T47D (cell line): ENCODE measurements around the gene HLA-F.

Source experiments
- DNase-seq, 2 experiments: peaks; one replicate each; pipeline versions ENCODE4 v3.0.0 to v3.0.0-alpha.2; 2011 to 2012; ENCODE audit warnings: low read depth in 1 of 2, low spot score in 1 of 2
- JUND ChIP-seq: IDR thresholded peaks from 2 replicates; pipeline ENCODE4 v1.6.1; 2012; ENCODE audit warnings: low read depth
- in situ Hi-C: cut with HindIII; loops from 2 replicates; pipeline ENCODE4 v1.10.0; 2016; ENCODE audit warnings: low sequenced_read_pairs, low pct_unique_long_range_greater_than_20kb

HLA-F gene

DNA sequence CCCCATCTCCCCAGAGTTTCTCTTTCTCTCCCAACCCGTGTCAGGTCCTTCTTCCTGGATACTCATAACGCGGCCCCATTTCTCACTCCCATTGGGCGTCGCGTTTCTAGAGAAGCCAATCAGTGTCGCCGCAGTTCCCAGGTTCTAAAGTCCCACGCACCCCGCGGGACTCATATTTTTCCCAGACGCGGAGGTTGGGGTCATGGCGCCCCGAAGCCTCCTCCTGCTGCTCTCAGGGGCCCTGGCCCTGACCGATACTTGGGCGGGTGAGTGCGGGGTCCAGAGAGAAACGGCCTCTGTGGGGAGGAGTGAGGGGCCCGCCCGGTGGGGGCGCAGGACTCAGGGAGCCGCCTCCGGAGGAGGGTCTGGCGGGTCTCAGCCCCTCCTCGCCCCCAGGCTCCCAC, at the start of gene HLA-F:
TSS of gene HLA-F (plus strand) at position 173 of the 404 bp plus-strand sequence. CDS start at position 203, 30 bp downstream.
- in situ Hi-C loops: no loop called here
- no peak for TF ChIP-seq JUND
- peak; percentile 91 to 95 for DNase-seq

DNA sequence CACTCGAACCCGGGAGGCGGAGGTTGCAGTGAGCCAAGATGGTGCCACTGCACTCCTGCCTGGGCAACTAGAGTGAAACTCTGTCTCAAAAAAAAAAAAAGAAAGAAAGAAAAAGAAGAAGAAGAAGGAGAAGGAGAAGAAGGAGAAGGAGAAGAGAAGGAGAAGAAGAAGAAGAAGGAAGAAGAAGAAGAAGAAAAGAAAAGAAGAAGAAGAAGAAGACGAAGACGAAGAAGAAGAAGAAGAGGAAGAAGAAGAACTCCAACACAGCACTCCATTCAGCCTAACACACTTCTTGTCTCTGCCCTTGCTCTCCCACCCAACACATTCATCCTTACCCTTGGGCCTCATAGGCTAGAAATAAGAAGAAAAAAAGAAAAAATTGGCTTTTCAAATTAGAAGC, 49.2 kb upstream of the HLA-F start:
- no peak for DNase-seq
- in situ Hi-C loops: no loop called here
- TF ChIP-seq JUND: no peak

DNA sequence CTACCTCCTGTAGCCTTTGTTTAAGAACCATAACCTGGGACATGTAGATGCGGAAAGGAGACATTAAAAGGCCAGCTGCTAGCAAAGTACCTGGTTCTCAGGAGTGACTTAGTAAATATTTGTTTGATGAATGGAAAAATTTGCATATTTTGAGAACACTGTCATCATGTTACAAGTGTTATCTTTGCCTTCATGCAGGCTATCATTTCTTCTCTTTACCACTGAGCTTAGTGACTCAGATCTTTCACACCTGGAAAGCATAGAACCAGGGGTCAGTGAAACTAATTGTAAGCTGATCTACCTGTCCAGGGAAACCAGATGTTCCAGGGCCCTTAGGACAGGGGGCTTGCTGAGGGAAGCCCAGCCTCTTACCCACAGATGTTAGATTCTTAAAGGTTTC, 47.7 kb upstream of the HLA-F start:
- TF ChIP-seq JUND: no peak
- DNase-seq: no peak
- in situ Hi-C loops: no loop called here

DNA sequence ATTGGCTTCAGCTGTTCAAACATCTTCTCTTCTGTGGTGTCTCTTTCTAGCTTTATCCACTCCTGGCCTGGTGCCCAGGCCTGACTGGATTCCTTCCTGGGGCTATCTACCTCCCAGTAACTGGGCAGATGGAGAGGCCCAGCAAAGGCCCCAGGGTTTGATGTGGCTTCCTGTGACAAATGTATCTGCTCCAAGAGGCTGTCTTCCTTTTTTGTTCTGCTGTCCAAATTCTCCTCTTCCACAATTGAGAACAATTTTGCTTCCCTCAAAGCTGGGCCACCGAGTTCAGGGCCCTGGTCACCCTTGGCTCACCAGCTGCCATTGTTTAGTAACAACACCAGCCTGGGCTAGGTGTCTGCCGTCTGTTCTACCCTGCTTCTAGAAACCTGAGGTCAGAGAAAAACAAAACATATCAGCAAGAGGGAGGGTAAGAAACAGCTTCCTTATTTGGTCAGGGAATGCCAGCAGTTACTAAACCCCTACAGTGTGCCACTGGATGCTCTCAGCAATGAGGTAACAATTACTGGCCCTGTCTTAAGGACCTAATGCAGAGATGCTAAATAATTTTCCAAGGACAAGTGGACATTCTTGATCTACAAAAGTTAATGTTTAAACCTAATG, 46.1 kb upstream of the HLA-F start:
- in situ Hi-C loops: no loop called here
- DNase-seq: no peak
- no peak for TF ChIP-seq JUND

DNA sequence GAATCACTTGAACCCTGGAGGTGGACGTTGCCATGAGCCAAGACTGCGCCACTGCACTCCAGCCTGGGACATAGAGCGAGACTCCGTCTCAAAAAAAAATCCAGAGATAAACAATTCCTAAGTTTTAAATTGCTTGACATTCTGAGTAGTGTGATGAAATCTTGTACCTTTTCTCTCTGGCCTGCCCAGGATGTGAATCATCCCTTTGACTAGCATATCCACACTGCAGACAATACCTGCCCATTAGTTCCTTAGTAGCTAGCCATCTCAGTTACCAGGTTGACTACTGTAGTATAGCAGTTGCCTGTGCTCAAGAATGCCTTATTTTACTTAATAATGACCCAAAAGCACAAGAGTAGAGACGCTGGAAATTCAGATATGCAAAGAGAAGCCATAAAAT, 45.1 kb upstream of the HLA-F start:
- no peak for DNase-seq
- in situ Hi-C loops: no loop called here
- TF ChIP-seq JUND: no peak

DNA sequence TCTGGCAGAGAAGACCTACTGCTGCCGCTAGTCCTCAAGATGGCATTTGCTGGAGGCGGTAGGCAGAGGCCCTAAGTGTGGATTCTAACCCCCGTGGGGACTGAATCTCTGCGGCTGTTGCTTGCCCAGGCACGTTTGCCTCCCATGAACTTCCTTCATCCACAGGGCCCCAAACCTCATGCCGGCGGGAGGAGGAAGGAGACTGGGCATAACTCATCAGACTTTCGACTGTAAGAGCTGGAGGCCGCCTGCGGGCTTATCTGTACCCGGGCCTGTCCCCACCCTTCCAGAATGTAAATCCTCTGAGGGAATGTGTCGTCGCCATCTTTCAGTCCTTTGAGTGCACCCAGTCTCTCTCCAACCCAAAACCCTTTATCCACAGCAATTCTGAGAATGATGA, 43.3 kb upstream of the HLA-F start:
- DNase-seq: no peak
- in situ Hi-C loops: no loop called here
- TF ChIP-seq JUND: no peak

DNA sequence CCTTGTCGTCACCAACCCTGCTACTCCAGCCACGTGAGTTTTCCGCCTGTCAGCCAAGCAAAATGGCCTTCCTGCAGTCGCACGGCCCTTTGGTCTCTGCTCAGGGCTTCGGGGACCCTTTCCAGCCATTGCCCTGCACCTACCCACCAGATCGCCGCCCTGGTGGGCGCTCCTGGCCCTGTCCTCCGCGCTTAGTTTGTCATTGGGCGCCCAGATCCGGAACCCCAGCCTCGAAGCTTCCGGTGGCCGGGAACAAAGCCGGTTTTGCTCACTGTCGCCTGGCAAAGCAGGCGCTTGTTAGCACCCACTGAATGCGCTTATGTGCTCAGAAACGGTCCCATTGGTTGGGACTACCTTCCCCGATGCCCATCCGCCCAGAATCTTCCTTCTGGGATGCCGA, 42.8 kb upstream of the HLA-F start:
- DNase-seq: no peak
- in situ Hi-C loops: no loop called here
- no peak for TF ChIP-seq JUND

DNA sequence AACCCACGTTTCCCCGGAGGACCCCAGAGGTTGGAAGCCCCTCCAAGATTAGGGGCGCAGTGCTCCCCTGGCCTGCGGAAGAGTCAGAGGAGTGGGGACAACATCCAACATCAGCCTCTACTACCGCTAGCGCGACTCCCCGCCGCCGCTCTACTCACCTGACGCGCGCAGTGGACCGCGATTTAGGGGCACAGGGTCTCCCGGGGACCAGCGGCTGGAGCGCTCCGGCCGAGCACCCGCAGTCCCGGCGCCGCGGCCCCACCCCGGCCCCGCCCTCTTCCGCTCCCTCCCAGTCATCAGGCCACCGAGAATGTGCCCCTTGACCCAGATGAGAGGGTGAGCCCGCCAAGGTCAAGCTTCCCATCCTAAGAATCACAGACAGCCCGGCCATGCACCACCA, 42.3 kb upstream of the HLA-F start, which contains the start of gene ZFP57:
TSS of gene ZFP57 (minus strand) at position 249 of the 400 bp plus-strand sequence. CDS start 4,149 bp downstream, outside the sequence.
- TF ChIP-seq JUND: no peak
- DNase-seq: no peak
- in situ Hi-C loops: no loop called here

DNA sequence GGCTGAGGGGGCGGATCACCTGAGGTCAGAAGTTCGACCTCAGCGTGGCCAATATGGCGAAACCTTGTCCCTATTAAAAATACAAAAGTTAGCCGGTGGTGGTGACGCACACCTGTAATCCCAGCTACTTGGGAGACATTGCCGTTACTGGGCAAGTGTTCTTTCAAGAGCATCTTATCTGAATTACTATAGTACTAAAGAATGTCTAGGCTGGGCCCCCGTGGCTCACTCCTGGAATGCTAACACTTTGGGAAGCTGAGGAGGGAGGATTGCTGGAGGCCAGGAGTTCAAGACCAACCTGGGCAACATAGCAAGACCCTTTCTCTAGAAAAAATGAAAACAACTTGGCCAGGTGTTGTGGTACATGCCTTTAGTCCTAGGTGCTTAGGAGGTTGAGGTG, 41.4 kb upstream of the HLA-F start:
- no peak for TF ChIP-seq JUND
- in situ Hi-C loops: no loop called here
- DNase-seq: no peak

DNA sequence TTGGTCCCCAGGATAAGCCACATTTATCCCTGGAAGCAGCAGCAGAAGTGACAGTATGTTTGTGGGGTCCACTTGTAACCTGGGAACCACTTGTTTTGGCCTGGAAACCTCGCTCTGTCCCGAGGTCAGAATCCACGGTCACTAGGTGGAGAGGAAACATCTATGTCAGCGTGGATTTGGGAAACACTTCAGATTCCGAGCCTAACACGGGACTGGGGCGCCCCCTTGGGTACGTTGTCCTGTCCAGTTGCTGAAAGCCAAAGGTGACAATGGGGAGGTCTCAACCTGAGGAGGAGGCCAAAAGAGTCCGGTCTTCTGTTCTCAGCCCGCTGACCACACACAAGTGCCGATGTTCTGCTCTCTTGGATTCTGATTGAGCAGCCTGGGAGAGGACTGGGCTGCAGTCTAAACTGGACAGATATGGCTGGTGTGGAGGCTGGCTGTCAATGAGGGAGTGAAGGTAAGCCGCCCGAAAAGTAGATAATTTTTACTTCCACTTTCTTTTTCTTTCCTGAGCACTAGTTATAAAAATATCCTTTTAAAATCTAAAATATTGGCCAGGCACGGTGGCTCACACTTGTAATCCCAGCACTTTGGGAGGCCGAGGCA, 37.4 kb upstream of the HLA-F start:
- in situ Hi-C loops: no loop called here
- DNase-seq: peak in 1 of 2 experiments; percentile 44
- no peak for TF ChIP-seq JUND

DNA sequence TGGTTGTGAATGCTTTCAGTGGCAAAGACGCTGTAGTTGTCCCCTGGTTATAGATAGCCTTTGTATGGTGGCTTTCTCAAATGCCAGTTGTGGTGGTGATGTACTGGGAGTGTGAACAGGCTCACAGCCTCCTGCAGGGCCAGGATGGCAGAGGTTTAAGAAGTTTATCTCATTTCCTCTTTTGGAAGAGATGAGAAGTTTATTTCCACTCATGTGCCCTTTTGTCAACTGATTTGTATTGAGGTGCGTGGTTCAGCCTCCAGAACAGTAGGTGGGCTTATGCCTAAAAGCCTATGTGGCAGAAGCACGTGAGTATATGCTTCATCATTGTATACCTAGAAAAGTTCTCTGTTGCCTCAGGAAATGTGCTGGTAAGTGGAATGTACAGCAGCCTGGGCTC, 28.6 kb upstream of the HLA-F start:
- in situ Hi-C loops: no loop called here
- TF ChIP-seq JUND: no peak
- DNase-seq: no peak

DNA sequence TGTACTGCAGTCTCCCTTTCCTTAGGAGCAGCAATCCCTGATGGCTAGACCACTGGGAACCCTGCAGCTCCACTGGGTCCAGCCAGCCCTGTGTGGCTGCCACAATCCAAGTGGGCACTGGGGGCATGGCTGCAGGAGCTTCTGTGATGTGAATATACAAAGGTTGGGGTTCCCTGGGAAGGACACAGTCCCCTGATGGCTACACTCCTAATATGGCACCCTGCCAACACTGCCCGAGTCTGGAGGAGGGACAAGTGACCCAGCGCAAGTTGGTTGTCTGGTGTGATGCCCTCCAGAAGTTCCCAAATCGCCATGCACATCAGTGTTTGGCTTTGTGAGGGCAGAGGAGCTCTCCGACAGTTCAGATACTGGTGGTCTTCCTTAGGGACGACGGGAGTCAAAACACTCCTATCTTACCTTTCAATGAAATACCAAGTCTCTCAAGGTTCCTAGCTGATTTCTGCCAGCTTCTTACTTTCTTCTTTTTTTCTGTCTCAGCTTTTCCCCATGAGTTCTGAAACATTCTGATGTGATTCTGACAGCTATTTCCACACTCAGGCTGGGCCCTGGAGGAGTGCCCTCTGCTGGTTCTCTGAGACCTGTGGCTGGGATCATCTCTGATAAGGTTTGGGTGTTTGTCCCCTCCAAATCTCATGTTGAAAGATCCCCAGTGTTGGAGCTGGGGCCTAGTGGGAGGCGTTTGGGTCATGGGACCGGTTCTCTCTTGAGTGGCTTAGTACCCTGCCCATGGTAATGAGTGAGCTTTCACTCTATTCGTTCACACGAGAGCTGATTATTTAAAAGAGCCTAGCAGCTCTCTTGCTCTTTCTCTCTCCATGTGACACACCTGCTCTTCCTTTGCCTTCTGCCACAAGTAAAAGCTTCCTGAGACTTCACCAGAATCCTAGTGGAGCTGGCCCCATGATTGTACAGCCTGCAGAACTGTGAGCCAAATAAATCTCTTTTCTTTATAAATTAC, 26.8 kb upstream of the HLA-F start:
- no peak for TF ChIP-seq JUND
- in situ Hi-C loops: no loop called here
- DNase-seq: peak in 1 of 2 experiments; percentile 29
